Measurements from ENCODE around the gene TBXAS1. TPM values are rescaled to one million over a fixed set of nuclear protein-coding genes. Genes with fewer than 3 reads are reported as not detected.
"Not testable (repeated sequence)": the region's sequence is repeated elsewhere in the genome, so short reads cannot be mapped to it uniquely, and the experiment has no call there.

The TBXAS1 gene
- total and polyA plus RNA-seq, 5 donors from 2014 or later: 5.2 to 21.2 (median 11.3) TPM

GRCh38 chr7:139917851-139918250 lies 88.8 kb downstream of the TBXAS1 start:
- H3K27ac ChIP-seq (ENCODE audit: insufficient read depth, low read length, poor library complexity, severe bottlenecking): no peak overlapping the region
- no peak overlapping the region for H3K4me3 ChIP-seq (ENCODE audit: low read depth, low read length)
- no peaks in the 10 kb centered on the region for H3K9me3 ChIP-seq (ENCODE audit: control insufficient read depth in 2 of 2, low read length in 2 of 2)
- Mint-ChIP-seq H3K27me3 (no peaks in the 10 kb centered on the region), H3K9me3 (no peaks in the 10 kb centered on the region), H3K4me1 (peaks cover 0 to 10% (median 5%) of the 10 kb centered on the region in 4 donors), H3K27ac (no peak overlapping the region), H3K36me3 (peaks cover 5% of the 10 kb centered on the region), H3K4me3 (no peak overlapping the region)
- no peak for DNase-seq
- ATAC-seq (ENCODE audit: low read depth in 2 of 2): no peak
- peaks cover 9% of the 10 kb centered on the region for H3K4me1 ChIP-seq (ENCODE audit: control insufficient read depth, insufficient read depth, low read length, poor library complexity, severe bottlenecking)
- H3K36me3 ChIP-seq (ENCODE audit: control insufficient read depth, insufficient read depth, low read length): no peaks in the 10 kb centered on the region
- H3K27me3 ChIP-seq (ENCODE audit: control insufficient read depth, insufficient read depth, low read length): no peaks in the 10 kb centered on the region

- DNase-seq (no peak), ATAC-seq (ENCODE audit: low read depth in 2 of 2) (no peak)
- no peak overlapping the region for H3K27ac ChIP-seq (ENCODE audit: insufficient read depth, low read length, poor library complexity, severe bottlenecking)
- Mint-ChIP-seq H3K27me3 (no peaks in the 10 kb centered on the region), H3K9me3 (no peaks in the 10 kb centered on the region), H3K27ac (no peak overlapping the region), H3K4me1 (peaks cover 0 to 10% (median 5%) of the 10 kb centered on the region in 4 donors), H3K36me3 (peaks cover 5% of the 10 kb centered on the region), H3K4me3 (no peak overlapping the region)
- no peaks in the 10 kb centered on the region for H3K9me3 ChIP-seq (ENCODE audit: control insufficient read depth in 2 of 2, low read length in 2 of 2)
- H3K4me1 ChIP-seq (ENCODE audit: control insufficient read depth, insufficient read depth, low read length, poor library complexity, severe bottlenecking): peaks cover 9% of the 10 kb centered on the region
- no peaks in the 10 kb centered on the region for H3K27me3 ChIP-seq (ENCODE audit: control insufficient read depth, insufficient read depth, low read length)
- no peak overlapping the region for H3K4me3 ChIP-seq (ENCODE audit: low read depth, low read length)
- H3K36me3 ChIP-seq (ENCODE audit: control insufficient read depth, insufficient read depth, low read length): no peaks in the 10 kb centered on the region
Observed at GRCh38 chr7:139918480-139918879, 89.4 kb downstream of the TBXAS1 start.

- no peak for ATAC-seq (ENCODE audit: low read depth in 2 of 2)
- Mint-ChIP-seq H3K27ac (no peak overlapping the region), H3K9me3 (no peaks in the 10 kb centered on the region), H3K4me3 (no peak overlapping the region), H3K4me1 (no peaks in the 10 kb centered on the region), H3K27me3 (peaks cover 3% of the 10 kb centered on the region), H3K36me3 (no peaks in the 10 kb centered on the region)
- Histone ChIP-seq H3K27me3 (ENCODE audit: control insufficient read depth, insufficient read depth, low read length) (no peaks in the 10 kb centered on the region), H3K27ac (ENCODE audit: insufficient read depth, low read length, poor library complexity, severe bottlenecking) (no peak overlapping the region), H3K4me3 (ENCODE audit: low read depth, low read length) (no peak overlapping the region), H3K9me3 (ENCODE audit: control insufficient read depth in 2 of 2, low read length in 2 of 2) (no peaks in the 10 kb centered on the region), H3K4me1 (ENCODE audit: control insufficient read depth, insufficient read depth, low read length, poor library complexity, severe bottlenecking) (no peaks in the 10 kb centered on the region), H3K36me3 (ENCODE audit: control insufficient read depth, insufficient read depth, low read length) (no peaks in the 10 kb centered on the region)
- no peak for DNase-seq
Observed at GRCh38 chr7:139923090-139923489, 94.0 kb downstream of the TBXAS1 start.

GRCh38 chr7:139924461-139924860 lies 95.4 kb downstream of the TBXAS1 start:
- DNase-seq (no peak), ATAC-seq (ENCODE audit: low read depth in 2 of 2) (no peak)
- H3K27me3 Mint-ChIP-seq: peaks cover 11% of the 10 kb centered on the region
- H3K4me1 Mint-ChIP-seq: no peaks in the 10 kb centered on the region
- Histone ChIP-seq H3K4me1 (ENCODE audit: control insufficient read depth, insufficient read depth, low read length, poor library complexity, severe bottlenecking) (no peaks in the 10 kb centered on the region), H3K27ac (ENCODE audit: insufficient read depth, low read length, poor library complexity, severe bottlenecking) (no peak overlapping the region), H3K27me3 (ENCODE audit: control insufficient read depth, insufficient read depth, low read length) (peaks cover 3% of the 10 kb centered on the region), H3K36me3 (ENCODE audit: control insufficient read depth, insufficient read depth, low read length) (no peaks in the 10 kb centered on the region), H3K9me3 (ENCODE audit: control insufficient read depth in 2 of 2, low read length in 2 of 2) (no peaks in the 10 kb centered on the region), H3K4me3 (ENCODE audit: low read depth, low read length) (no peak overlapping the region)
- H3K9me3 Mint-ChIP-seq: no peaks in the 10 kb centered on the region
- H3K4me3 Mint-ChIP-seq: no peak overlapping the region
- H3K36me3 Mint-ChIP-seq: no peaks in the 10 kb centered on the region
- no peak overlapping the region for H3K27ac Mint-ChIP-seq

GRCh38 chr7:139929221-139929620 lies 100.2 kb downstream of the TBXAS1 start:
- H3K36me3 ChIP-seq (ENCODE audit: control insufficient read depth, insufficient read depth, low read length); H3K4me3 Mint-ChIP-seq; H3K9me3 ChIP-seq (ENCODE audit: control insufficient read depth in 2 of 2, low read length in 2 of 2); ATAC-seq (ENCODE audit: low read depth in 2 of 2); H3K36me3 Mint-ChIP-seq; H3K27ac Mint-ChIP-seq; H3K27ac ChIP-seq (ENCODE audit: insufficient read depth, low read length, poor library complexity, severe bottlenecking); H3K4me1 Mint-ChIP-seq; DNase-seq; H3K4me3 ChIP-seq (ENCODE audit: low read depth, low read length); H3K9me3 Mint-ChIP-seq; H3K27me3 ChIP-seq (ENCODE audit: control insufficient read depth, insufficient read depth, low read length); H3K4me1 ChIP-seq (ENCODE audit: control insufficient read depth, insufficient read depth, low read length, poor library complexity, severe bottlenecking): not testable (repeated sequence)
- H3K27me3 Mint-ChIP-seq: peaks cover 15% of the 10 kb centered on the region

GRCh38 chr7:139930286-139930965 lies 101.4 kb downstream of the TBXAS1 start:
- H3K4me3 ChIP-seq (ENCODE audit: low read depth, low read length): no peak overlapping the region
- no peaks in the 10 kb centered on the region for H3K36me3 Mint-ChIP-seq
- H3K9me3 ChIP-seq (ENCODE audit: control insufficient read depth in 2 of 2, low read length in 2 of 2): no peaks in the 10 kb centered on the region
- peaks cover 0 to 3% (median 0%) of the 10 kb centered on the region in 7 donors for H3K9me3 Mint-ChIP-seq
- no peaks in the 10 kb centered on the region for H3K36me3 ChIP-seq (ENCODE audit: control insufficient read depth, insufficient read depth, low read length)
- peak overlapping the region in 1 of 3 donors; percentile 36 for H3K27ac Mint-ChIP-seq
- H3K27ac ChIP-seq (ENCODE audit: insufficient read depth, low read length, poor library complexity, severe bottlenecking): no peak overlapping the region
- DNase-seq (no peak), ATAC-seq (ENCODE audit: low read depth in 2 of 2) (no peak)
- peaks cover 15% of the 10 kb centered on the region for H3K27me3 Mint-ChIP-seq
- H3K27me3 ChIP-seq (ENCODE audit: control insufficient read depth, insufficient read depth, low read length): peaks cover 3% of the 10 kb centered on the region
- H3K4me1 Mint-ChIP-seq: no peaks in the 10 kb centered on the region
- H3K4me3 Mint-ChIP-seq: no peak overlapping the region
- no peaks in the 10 kb centered on the region for H3K4me1 ChIP-seq (ENCODE audit: control insufficient read depth, insufficient read depth, low read length, poor library complexity, severe bottlenecking)

GRCh38 chr7:139931190-139931934 lies 102.3 kb downstream of the TBXAS1 start:
- peaks cover 19% of the 10 kb centered on the region for H3K27me3 Mint-ChIP-seq
- no peaks in the 10 kb centered on the region for H3K36me3 Mint-ChIP-seq
- Histone ChIP-seq H3K4me3 (ENCODE audit: low read depth, low read length) (no peak overlapping the region), H3K36me3 (ENCODE audit: control insufficient read depth, insufficient read depth, low read length) (no peaks in the 10 kb centered on the region), H3K27me3 (ENCODE audit: control insufficient read depth, insufficient read depth, low read length) (peaks cover 3% of the 10 kb centered on the region), H3K27ac (ENCODE audit: insufficient read depth, low read length, poor library complexity, severe bottlenecking) (no peak overlapping the region), H3K9me3 (ENCODE audit: control insufficient read depth in 2 of 2, low read length in 2 of 2) (no peaks in the 10 kb centered on the region), H3K4me1 (ENCODE audit: control insufficient read depth, insufficient read depth, low read length, poor library complexity, severe bottlenecking) (no peaks in the 10 kb centered on the region)
- H3K9me3 Mint-ChIP-seq: peaks cover 0 to 3% (median 0%) of the 10 kb centered on the region in 7 donors
- DNase-seq: no peak
- no peaks in the 10 kb centered on the region for H3K4me1 Mint-ChIP-seq
- H3K4me3 Mint-ChIP-seq: no peak overlapping the region
- H3K27ac Mint-ChIP-seq: no peak overlapping the region
- no peak for ATAC-seq (ENCODE audit: low read depth in 2 of 2)

- Histone ChIP-seq H3K4me3 (ENCODE audit: low read depth, low read length) (no peak overlapping the region), H3K36me3 (ENCODE audit: control insufficient read depth, insufficient read depth, low read length) (no peaks in the 10 kb centered on the region), H3K27me3 (ENCODE audit: control insufficient read depth, insufficient read depth, low read length) (peaks cover 3% of the 10 kb centered on the region), H3K4me1 (ENCODE audit: control insufficient read depth, insufficient read depth, low read length, poor library complexity, severe bottlenecking) (no peaks in the 10 kb centered on the region), H3K9me3 (ENCODE audit: control insufficient read depth in 2 of 2, low read length in 2 of 2) (no peaks in the 10 kb centered on the region), H3K27ac (ENCODE audit: insufficient read depth, low read length, poor library complexity, severe bottlenecking) (no peak overlapping the region)
- ATAC-seq (ENCODE audit: low read depth in 2 of 2): no peak
- Mint-ChIP-seq H3K27me3 (peaks cover 19% of the 10 kb centered on the region), H3K4me3 (no peak overlapping the region), H3K9me3 (peaks cover 0 to 3% (median 0%) of the 10 kb centered on the region in 7 donors), H3K27ac (no peak overlapping the region), H3K36me3 (no peaks in the 10 kb centered on the region), H3K4me1 (no peaks in the 10 kb centered on the region)
- DNase-seq: no peak
Observed at GRCh38 chr7:139932531-139932930, 103.5 kb downstream of the TBXAS1 start.
